GM19455 (cell line): ENCODE results near the gene MTG1.
"Not testable (repeated sequence)": the region's sequence is repeated elsewhere in the genome, so short reads cannot be mapped to it uniquely, and the experiment has no call there.

Source experiments
- ATAC-seq: cut with Tn5 transposase; IDR thresholded peaks from one replicate; pipeline ENCODE4 v1.9.1; 2021; ENCODE audit not compliant: unreplicated experiment

The MTG1 gene

GRCh38 chr10:133399123-133399601 lies 5.2 kb downstream of the MTG1 start:
- no peak for ATAC-seq

GRCh38 chr10:133400624-133401424 lies 6.9 kb downstream of the MTG1 start:
- peak; percentile 73 for ATAC-seq

- peak; percentile 19 for ATAC-seq
Measured at GRCh38 chr10:133401500-133401899, 7.5 kb downstream of the MTG1 start.

- no peak for ATAC-seq
Measured at GRCh38 chr10:133401981-133402725, 8.2 kb downstream of the MTG1 start.

GRCh38 chr10:133403359-133403758 lies 9.4 kb downstream of the MTG1 start:
- ATAC-seq, result no peak

- ATAC-seq, result no peak
Measured at GRCh38 chr10:133403784-133404183, 9.8 kb downstream of the MTG1 start.

GRCh38 chr10:133405272-133405671 lies 11.3 kb downstream of the MTG1 start:
- ATAC-seq, result no peak

- no peak for ATAC-seq
Measured at GRCh38 chr10:133405844-133406527, 12.0 kb downstream of the MTG1 start.

GRCh38 chr10:133411523-133412380 lies 17.8 kb downstream of the MTG1 start:
- ATAC-seq, result no peak

GRCh38 chr10:133412381-133412711 lies 18.4 kb downstream of the MTG1 start:
- no peak for ATAC-seq

- not testable (repeated sequence) for ATAC-seq
Measured at GRCh38 chr10:133414401-133414800, 20.4 kb downstream of the MTG1 start.

GRCh38 chr10:133415752-133416151 lies 21.8 kb downstream of the MTG1 start:
- no peak for ATAC-seq

GRCh38 chr10:133418289-133418993 lies 24.5 kb downstream of the MTG1 start:
- no peak for ATAC-seq

GRCh38 chr10:133419211-133419950 lies 25.4 kb downstream of the MTG1 start:
- no peak for ATAC-seq

GRCh38 chr10:133420028-133420427 lies 26.1 kb downstream of the MTG1 start:
- no peak for ATAC-seq

- ATAC-seq, result no peak
Measured at GRCh38 chr10:133420579-133420978, 26.6 kb downstream of the MTG1 start.

GRCh38 chr10:133421336-133422222 lies 27.6 kb downstream of the MTG1 start:
- no peak for ATAC-seq

- no peak for ATAC-seq
Measured at GRCh38 chr10:133422223-133422806, 28.4 kb downstream of the MTG1 start.
